Esophagus squamous epithelium (tissue), 4 donors: ENCODE data around the gene XAGE2.

Source experiments
- POLR2A ChIP-seq, 4 donors: fragments of 450-650 bp; IDR thresholded peaks; one replicate each; pipeline ENCODE4 v1.6.1; 2017; ENCODE audit warnings: antibody characterized with exemption in 4 of 4, mild to moderate bottlenecking in 4 of 4, moderate library complexity in 3 of 4
- TF ChIP-seq, protein P1 (sequence below), 6 experiments: fragments of 450-650 bp in 4 of 6; fragments of 200-600 bp in 2 of 6; sonication (generic) in 2 of 6; IDR thresholded peaks; one replicate each; pipeline ENCODE4 v1.5.1; 2016 to 2019; ENCODE audit warnings: antibody characterized with exemption in 6 of 6, mild to moderate bottlenecking in 4 of 6, moderate library complexity in 4 of 6

DNA sequence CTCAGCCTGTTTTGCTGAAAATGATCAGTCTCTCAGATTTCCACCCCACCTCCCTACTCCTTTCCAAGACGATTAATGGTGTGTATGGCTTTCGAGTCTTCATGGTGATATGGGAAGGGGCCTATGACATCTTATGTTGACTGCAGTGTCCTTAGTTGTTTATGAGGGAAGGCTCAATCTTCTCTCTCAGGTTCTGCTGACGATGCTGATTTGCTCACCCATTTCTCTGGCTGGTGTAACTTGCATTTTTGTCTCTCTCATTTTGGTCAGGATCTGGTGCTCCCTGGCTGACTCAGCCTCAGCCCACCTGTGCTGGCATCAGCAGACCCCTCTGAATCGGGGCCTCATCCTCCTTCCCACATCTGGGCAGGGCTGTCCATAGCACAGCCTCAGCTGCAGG, 31.4 kb upstream of the XAGE2 start:
- TF ChIP-seq, protein P1, sequence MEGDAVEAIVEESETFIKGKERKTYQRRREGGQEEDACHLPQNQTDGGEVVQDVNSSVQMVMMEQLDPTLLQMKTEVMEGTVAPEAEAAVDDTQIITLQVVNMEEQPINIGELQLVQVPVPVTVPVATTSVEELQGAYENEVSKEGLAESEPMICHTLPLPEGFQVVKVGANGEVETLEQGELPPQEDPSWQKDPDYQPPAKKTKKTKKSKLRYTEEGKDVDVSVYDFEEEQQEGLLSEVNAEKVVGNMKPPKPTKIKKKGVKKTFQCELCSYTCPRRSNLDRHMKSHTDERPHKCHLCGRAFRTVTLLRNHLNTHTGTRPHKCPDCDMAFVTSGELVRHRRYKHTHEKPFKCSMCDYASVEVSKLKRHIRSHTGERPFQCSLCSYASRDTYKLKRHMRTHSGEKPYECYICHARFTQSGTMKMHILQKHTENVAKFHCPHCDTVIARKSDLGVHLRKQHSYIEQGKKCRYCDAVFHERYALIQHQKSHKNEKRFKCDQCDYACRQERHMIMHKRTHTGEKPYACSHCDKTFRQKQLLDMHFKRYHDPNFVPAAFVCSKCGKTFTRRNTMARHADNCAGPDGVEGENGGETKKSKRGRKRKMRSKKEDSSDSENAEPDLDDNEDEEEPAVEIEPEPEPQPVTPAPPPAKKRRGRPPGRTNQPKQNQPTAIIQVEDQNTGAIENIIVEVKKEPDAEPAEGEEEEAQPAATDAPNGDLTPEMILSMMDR (IDR thresholded peaks at IDR 0.05), result no peak
- no peak for TF ChIP-seq POLR2A (IDR thresholded peaks at IDR 0.05)
